Fibroblast of lung (primary cell): Measurements from ENCODE around the gene PLXNB1.

ENCODE experiments used
- CTCF ChIP-seq, 2 donors: IDR thresholded peaks in 1 of 2; conservative IDR thresholded peaks in 1 of 2; 1 replicate in 1 of 2; 2 replicates in 1 of 2; pipeline ENCODE4 v1.5.1; 2011 to 2012; ENCODE audit warnings: low read length in 2 of 2, control low read depth in 1 of 2, inconsistent platforms in 1 of 2, low read depth in 1 of 2, mild to moderate bottlenecking in 1 of 2
- EZH2 ChIP-seq: IDR thresholded peaks from 2 replicates; pipeline ENCODE4 v1.5.1; 2012; ENCODE audit warnings: low read length, control low read depth, mild to moderate bottlenecking; ENCODE audit errors: missing control alignments

- no peak for TF ChIP-seq CTCF (conservative IDR thresholded peaks at IDR 0.05 in 1 of 2, IDR thresholded peaks at IDR 0.05 in 1 of 2; ENCODE audit: low read depth in 1 of 2, low read length in 2 of 2)
- TF ChIP-seq EZH2 = no peak
Measured at GRCh38 chr3:48423883-48424695, 5.8 kb downstream of the PLXNB1 start.
